ENCODE data around the gene MMP3. TPM values are rescaled to one million over a fixed set of nuclear protein-coding genes. Genes with fewer than 3 reads are reported as not detected.

Gene MMP3
- total and polyA plus RNA-seq, 2 donors (not counting 3 experiments of a cell fraction or from before 2014, with no cell fraction given): not detected

DNA sequence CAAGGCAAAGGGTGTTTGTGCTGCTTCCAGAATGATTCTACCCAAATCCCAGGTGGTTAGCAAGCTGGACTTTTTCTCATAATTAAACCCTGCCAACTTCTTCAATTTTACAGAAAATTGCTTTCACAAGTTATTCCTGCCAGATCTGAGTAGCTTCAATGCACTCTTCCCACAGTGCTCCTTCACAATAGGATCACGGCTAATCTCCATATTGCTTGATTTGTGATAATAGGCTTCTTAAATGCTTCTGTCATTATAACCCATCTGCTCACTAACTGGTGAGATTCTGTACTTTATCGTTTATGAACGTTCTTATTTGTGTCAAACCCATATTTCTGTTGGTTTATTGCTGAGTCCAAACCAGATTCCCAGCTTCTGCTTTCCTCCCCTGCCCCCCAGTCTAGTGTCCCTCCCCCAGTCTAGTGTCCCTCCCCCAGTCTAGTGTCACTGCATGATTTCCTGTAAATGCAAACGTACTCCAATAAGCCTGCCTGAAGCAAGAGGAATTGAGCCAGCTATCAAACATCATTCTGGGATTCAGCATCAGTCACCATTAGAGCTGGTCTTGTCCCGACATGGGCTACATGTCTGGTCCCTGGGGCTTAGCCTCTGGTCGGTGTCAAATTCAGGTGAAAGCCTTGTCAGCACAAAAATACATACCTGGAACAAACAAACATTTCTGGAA lies 14.0 kb downstream of the MMP3 start:
- ChIA-PET POLR2A (no interaction called here), CTCF (interaction anchor here (1.0 to 1.2 kb wide), 3 partner anchors 10 to 112 kb away, joined by 3 to 4 read pairs (median 3); no protein-coding TSS in a partner anchor)
- Histone ChIP-seq H3K27me3 (ENCODE audit: control insufficient read depth in 2 of 2, insufficient read depth in 2 of 2, low read length in 2 of 2) (peaks cover 5 to 7% of the 10 kb centered on the region in 2 experiments), H3K36me3 (ENCODE audit: control insufficient read depth in 2 of 2, extremely low read depth in 1 of 2, insufficient read depth in 2 of 2, low read length in 2 of 2) (no peaks in the 10 kb centered on the region), H2AFZ (ENCODE audit: low read depth, low read length) (no peak overlapping the region), H3K4me3 (replicated peaks in 1 of 3; ENCODE audit: insufficient read depth in 1 of 3, low read depth in 1 of 3, low read length in 3 of 3) (no peak overlapping the region), H3K9me1 (replicated peaks; ENCODE audit: control insufficient read depth, extremely low read depth, insufficient read depth, low read length) (no peaks in the 10 kb centered on the region), H3K27ac (ENCODE audit: insufficient read depth, low read depth, low read length) (no peak overlapping the region), H3K79me2 (ENCODE audit: control insufficient read depth, insufficient read depth, low read length) (no peaks in the 10 kb centered on the region), H3K9me3 (replicated peaks; ENCODE audit: control insufficient read depth, insufficient read depth, low read length) (no peaks in the 10 kb centered on the region), H3K9ac (replicated peaks; ENCODE audit: extremely low read depth, insufficient read depth, low read length) (no peak overlapping the region), H3K4me1 (ENCODE audit: control insufficient read depth, extremely low read depth, insufficient read depth, low read length) (no peaks in the 10 kb centered on the region), H3K4me2 (ENCODE audit: insufficient read depth, low read length) (no peak overlapping the region), H4K20me1 (replicated peaks; ENCODE audit: control insufficient read depth, extremely low read depth, insufficient read depth, low read length) (no peaks in the 10 kb centered on the region)
- no peak for TF ChIP-seq FOS (IDR thresholded peaks at IDR 0.05; ENCODE audit: borderline replicate concordance, insufficient read depth, low read length)
- no peak for TF ChIP-seq JUN (IDR thresholded peaks at IDR 0.05; ENCODE audit: borderline replicate concordance, insufficient read depth, insufficient read length, low read depth)
- TF ChIP-seq MYC (IDR thresholded peaks at IDR 0.05; ENCODE audit: low read depth, low read length): no peak
- TF ChIP-seq GATA2 (IDR thresholded peaks at IDR 0.05; ENCODE audit: insufficient read depth, insufficient read length, low read depth, low read length): no peak
- TF ChIP-seq POLR2AphosphoS5 (IDR thresholded peaks at IDR 0.05; ENCODE audit: insufficient read depth, low read depth, low read length): no peak
- TF ChIP-seq, protein P1, sequence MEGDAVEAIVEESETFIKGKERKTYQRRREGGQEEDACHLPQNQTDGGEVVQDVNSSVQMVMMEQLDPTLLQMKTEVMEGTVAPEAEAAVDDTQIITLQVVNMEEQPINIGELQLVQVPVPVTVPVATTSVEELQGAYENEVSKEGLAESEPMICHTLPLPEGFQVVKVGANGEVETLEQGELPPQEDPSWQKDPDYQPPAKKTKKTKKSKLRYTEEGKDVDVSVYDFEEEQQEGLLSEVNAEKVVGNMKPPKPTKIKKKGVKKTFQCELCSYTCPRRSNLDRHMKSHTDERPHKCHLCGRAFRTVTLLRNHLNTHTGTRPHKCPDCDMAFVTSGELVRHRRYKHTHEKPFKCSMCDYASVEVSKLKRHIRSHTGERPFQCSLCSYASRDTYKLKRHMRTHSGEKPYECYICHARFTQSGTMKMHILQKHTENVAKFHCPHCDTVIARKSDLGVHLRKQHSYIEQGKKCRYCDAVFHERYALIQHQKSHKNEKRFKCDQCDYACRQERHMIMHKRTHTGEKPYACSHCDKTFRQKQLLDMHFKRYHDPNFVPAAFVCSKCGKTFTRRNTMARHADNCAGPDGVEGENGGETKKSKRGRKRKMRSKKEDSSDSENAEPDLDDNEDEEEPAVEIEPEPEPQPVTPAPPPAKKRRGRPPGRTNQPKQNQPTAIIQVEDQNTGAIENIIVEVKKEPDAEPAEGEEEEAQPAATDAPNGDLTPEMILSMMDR (IDR thresholded peaks at IDR 0.05; ENCODE audit: extremely low read depth in 1 of 2, insufficient read depth in 1 of 2, low read depth in 1 of 2, low read length in 2 of 2): no peak
- TF ChIP-seq, protein P2, sequence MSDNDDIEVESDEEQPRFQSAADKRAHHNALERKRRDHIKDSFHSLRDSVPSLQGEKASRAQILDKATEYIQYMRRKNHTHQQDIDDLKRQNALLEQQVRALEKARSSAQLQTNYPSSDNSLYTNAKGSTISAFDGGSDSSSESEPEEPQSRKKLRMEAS (IDR thresholded peaks at IDR 0.05; ENCODE audit: insufficient read depth, insufficient read length): no peak
- no peak for TF ChIP-seq POLR2A (IDR thresholded peaks at IDR 0.05; ENCODE audit: low read depth, low read length)
- no peak for TF ChIP-seq EZH2 (IDR thresholded peaks at IDR 0.05; ENCODE audit: borderline replicate concordance, low read depth, low read length, severe bottlenecking)
- no peak for DNase-seq (ENCODE audit: low read depth, low spot score)
- no peak for FAIRE-seq
- intact Hi-C loops (cut with micrococcal nuclease): no loop called here
- BruUV-seq (replicated peaks): no TSS peak
- dilution Hi-C loops (cut with MboI; ENCODE audit: extremely low pct_ligation_motif_present, low sequenced_read_pairs): no loop called here
